Adrenal gland (tissue), 5 donors: ENCODE data around the gene NFIC.

Experiments
- POLR2A ChIP-seq, 2 donors: fragments of 450-650 bp; IDR thresholded peaks; one replicate each; pipeline ENCODE4 v1.6.1; 2017; ENCODE audit warnings: antibody characterized with exemption in 2 of 2, mild to moderate bottlenecking in 2 of 2, moderate library complexity in 1 of 2
- TF ChIP-seq, protein P1 (sequence below), 6 experiments: fragments of 450-650 bp in 4 of 6; fragments of 200-600 bp in 2 of 6; sonication (generic) in 1 of 6; IDR thresholded peaks; 1 replicate in 5 of 6; 2 replicates in 1 of 6; pipeline versions ENCODE4 v1.5.1 to v1.8.0; 2016 to 2021; ENCODE audit warnings: antibody characterized with exemption in 6 of 6, mild to moderate bottlenecking in 2 of 6, moderate library complexity in 1 of 6
- donor health status: DM: no; HTN: no; CAD: no.

DNA sequence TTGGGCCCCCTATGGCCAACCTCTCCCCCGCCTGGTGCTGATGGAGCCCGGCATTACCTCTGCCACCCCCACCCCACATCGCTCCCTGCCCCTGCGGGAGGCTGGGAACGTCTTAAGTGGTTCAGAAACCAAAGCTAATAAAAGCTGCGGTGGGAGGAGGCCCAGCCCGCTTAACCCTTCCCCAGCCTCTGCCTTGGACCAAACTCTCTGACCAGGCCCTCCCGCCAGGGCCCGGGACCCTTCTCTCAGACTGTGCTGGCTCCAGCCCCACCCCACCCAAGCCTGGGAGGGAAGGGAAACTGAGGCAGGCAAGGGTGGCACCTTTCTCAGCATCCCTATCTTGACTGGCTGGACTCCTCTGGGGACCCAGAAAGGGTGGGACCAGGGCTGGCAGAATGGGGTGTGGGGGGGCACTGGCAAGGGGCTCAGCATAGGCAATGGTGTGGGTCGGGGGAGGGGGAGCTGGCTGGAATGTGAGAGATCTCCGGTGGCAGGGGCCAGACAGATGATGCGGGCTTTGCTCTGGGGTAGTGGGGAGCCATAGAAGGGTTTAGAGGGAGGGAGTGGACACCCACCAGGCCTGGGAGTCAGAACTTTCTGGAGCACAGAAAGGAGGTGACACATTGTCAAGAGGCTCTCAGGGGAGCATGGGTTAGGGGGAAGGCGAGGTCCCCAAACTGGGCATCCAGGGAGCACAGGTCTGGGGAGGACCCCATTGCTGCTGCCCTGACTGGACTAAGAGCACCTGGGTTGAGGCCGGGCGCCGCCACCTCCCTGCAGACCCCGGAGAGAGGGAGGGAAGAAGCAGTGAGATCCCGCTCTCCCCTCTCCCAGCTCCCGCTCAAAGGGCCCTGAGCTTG, 92.1 kb downstream of the NFIC start:
- TF ChIP-seq, protein P1, sequence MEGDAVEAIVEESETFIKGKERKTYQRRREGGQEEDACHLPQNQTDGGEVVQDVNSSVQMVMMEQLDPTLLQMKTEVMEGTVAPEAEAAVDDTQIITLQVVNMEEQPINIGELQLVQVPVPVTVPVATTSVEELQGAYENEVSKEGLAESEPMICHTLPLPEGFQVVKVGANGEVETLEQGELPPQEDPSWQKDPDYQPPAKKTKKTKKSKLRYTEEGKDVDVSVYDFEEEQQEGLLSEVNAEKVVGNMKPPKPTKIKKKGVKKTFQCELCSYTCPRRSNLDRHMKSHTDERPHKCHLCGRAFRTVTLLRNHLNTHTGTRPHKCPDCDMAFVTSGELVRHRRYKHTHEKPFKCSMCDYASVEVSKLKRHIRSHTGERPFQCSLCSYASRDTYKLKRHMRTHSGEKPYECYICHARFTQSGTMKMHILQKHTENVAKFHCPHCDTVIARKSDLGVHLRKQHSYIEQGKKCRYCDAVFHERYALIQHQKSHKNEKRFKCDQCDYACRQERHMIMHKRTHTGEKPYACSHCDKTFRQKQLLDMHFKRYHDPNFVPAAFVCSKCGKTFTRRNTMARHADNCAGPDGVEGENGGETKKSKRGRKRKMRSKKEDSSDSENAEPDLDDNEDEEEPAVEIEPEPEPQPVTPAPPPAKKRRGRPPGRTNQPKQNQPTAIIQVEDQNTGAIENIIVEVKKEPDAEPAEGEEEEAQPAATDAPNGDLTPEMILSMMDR (IDR thresholded peaks at IDR 0.05), result no peak
- no peak for TF ChIP-seq POLR2A (IDR thresholded peaks at IDR 0.05)
